ENCODE data around the gene PTPRZ1.

The PTPRZ1 gene

DNA sequence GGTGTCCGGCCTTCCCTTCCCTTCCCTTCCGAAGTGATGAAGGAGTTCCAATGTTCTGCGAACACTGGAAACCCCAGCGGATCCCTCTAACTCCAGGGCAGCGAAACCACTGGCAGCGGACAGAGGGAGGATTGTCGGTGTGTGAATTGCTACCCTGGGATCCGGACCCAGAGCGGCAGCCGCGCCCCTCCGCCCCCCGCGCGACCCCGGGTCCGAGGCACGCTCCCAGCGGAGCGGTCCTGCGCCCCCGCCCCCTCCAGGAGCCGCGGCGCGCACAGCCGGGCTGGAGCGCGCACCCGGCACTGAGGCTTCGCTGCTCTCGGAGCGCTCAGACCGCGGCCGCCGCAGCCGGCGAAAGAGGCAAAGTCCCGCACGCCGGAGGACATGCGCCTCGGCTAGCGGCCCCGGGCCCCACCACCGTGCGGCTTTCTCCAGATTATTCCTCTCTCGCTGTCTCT is at the start of gene PTPRZ1:
PTPRZ1 (plus strand) TSS at position 331 of the 458 bp plus-strand sequence. CDS start 339 bp downstream, outside the sequence.
- DNase-seq (ENCODE audit: low read depth in 2 of 2) = no peak

DNA sequence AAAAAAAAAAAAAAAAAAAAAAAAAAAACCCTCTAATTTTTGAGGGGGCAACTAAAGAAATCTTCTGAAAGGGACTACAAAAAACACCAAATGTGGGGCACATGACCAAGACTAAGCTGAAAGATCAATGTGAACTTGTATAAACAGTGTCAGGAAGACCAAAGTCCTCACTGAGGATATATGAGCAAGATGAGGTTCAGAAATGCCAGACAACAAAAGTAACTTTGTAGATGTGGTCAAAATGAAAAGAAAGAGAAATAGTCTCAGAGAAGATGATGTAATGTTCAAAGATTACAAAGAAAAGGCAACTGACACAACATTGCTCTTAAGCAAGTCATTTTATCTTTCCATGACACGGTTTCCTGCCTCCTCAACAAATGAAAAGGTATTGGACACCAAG is 48.7 kb upstream of the PTPRZ1 start:
- no peak for DNase-seq (ENCODE audit: low read depth in 2 of 2)

DNA sequence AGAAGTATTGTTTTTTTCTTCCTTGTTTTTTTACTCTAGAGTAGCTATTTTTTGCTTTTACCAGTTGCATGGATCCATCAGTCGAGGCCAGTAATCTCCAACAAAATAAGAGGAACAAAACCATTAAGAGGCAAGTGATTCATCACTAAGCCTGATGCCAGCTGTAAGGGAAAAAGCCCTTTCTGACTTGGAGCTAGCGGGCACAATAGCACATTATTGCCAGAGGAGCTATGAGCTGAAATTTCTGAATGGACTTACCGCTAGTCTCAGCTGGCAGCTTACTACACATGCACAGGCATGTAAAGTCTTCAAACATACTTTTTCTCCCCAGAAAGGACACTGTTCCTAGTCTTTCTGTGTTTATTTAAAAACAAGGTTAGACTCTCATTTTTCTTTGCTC is 41.6 kb upstream of the PTPRZ1 start:
- DNase-seq (ENCODE audit: low read depth in 2 of 2) = no peak

DNA sequence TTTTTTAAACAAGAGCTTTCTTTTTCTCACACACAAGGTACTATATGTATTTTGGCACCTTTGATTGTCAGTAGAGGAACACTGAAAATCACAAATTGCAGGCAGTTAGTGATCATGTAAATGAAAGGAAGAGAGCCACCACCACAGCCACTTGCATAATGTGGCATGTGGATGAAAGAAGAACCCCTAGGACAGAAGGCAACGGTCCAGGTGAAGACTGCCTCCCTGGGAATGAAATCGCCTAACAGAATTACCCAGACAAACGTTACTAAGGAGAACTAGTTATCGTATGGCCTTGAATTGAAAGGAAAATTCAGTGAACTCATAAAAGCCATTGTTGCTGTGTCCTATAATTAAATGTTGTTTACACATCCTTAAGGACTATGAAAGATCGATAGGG is 41.2 kb upstream of the PTPRZ1 start:
- no peak for DNase-seq (ENCODE audit: low read depth in 2 of 2)

DNA sequence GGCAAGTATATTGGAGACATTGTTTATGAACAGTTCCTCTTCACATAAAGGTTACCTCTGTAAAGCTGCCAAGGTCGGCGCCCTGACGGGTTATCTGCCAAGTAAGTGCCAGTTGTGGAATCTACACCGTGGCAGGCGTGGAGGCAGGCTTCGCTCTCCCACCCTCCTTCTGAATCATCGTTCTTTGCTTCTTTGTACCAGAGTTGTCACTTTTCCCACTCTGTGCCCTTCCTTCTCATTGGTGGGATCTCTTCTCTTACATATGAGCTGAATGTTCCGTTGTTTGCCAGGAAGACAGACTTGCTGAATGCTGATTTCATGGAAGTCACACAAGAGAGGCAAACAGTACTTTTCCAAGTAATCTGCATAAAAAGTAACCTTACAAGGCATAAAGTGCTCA is 40.6 kb upstream of the PTPRZ1 start:
- DNase-seq (ENCODE audit: low read depth in 2 of 2) = no peak

DNA sequence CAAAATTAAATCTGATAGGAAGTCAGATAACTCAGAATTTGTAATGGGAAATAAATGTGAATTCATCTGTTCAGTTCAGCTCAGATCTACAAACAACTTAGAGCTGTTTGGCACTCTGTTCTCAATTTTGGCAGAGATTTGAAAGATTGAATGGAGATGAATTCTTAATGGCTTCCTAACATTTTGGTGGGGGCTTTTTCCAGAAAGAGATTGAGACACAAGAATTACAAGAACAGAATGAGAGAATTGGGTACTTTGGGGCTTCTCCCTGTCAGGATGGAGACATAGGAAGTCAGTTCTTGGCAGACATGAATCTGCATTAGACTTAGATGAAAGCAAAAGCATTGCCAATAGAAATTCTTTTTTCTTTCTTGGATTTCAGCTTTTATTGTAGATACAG is 39.0 kb upstream of the PTPRZ1 start:
- no peak for DNase-seq (ENCODE audit: low read depth in 2 of 2)

DNA sequence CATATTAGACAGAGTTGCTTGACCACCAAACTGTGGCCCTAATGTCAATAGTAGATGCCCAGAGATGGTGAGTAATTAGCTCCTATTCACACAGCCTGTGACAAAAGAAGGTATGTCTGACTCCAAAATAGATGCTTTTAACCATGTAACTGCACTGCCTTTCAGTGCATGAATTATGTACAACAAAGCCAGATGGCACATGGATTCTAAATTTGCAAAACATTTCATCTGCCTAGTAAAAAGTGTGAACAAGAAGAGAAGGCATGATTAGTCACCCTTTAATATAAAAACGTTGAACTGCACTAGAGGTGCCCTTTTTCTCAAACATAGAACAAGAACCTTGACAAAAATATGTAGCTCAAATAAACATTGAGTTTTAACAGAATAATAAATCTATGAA is 35.5 kb upstream of the PTPRZ1 start:
- no peak for DNase-seq (ENCODE audit: low read depth in 2 of 2)

DNA sequence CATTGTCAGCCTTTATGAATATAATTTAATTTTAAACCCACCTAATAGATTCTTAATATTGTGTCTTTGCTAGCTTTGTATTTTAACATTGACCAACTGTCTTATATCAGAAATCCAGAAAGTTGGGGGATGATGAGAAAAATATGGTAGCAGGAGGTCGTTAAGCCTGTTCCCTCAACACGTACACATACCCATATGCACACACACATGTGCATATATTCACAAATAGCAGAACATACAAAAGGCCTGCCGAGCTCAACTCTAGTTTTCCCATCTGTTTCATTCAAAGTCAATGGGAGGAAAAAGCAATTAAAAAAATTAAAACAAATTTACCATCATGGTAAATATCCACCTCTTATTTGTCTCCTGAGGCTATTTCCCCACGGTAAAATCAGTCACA is 25.9 kb upstream of the PTPRZ1 start:
- DNase-seq (ENCODE audit: low read depth in 2 of 2) = no peak

DNA sequence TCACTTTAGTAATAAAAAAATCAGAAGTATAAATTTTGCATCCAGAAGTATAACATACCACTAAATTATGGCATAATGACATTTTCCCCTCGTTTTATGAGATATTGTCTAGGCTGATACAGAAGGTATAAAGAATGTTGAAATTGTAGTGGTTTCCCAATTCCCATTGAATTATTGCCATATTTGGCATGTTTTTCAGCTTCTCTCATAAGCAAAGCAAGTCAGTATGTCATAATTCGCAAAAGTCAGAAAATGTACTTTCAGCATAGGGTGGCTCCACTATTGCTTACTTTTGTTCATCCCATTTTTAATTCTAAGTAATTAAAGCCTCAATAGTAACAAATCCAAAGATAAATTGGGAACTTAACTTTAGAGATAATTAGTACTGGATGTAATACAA is 19.7 kb upstream of the PTPRZ1 start:
- no peak for DNase-seq (ENCODE audit: low read depth in 2 of 2)

DNA sequence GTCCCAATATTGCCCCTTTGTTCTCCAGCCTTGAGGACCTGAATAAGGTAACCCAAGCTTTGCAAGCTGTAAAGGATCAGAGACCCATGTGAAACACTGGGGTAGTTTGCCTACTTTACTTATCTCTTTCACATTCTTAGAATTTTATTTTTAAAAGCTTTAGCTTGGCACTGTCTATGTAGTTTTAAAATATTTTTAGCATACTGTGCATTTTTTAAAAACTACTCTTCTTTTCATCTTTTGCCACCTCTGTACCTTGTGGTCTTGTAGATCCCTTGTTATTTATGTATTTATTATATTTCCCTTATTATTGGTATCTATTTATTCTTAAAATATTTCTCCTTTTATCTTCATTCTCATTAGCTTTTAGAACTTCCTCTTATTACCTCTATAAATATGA is 12.0 kb upstream of the PTPRZ1 start:
- DNase-seq (ENCODE audit: low read depth in 2 of 2) = no peak

DNA sequence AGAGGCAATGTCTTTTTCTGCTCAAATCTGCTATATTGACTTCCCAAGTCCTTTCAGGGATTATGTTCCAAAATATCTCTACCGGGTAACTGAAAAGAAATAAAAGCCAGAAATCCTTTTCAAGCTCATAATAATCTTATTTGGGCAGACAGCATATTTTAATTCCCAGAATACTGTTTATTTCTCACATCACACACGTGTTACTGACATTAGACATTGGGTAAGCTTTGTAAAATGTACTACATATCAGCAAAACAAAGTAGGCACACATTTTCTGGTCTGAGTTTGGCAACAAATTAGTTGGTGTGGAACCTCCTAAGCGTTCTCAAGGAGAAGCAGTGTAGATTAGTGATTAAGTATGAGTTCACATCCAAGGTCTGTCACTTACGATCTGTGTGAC is 10.4 kb upstream of the PTPRZ1 start:
- no peak for DNase-seq (ENCODE audit: low read depth in 2 of 2)

DNA sequence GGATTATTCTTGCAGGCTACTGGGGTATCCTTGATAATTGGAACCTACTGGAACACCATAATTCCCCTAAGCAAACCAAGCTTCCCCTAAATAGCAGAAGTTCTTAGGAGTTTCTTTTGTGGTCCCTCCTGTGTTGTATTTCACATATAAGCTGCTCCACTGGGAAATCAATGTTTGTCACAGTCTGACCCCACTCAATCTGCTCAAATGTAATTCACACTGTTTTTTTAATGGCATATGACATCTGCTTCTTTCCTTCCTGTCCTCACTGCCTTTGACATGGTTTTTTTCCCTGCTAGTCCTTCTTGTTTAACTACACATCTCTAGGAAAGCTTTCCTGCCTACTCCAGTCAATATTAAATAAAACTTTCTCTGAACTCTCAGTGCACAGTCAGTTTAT is 1.8 kb upstream of the PTPRZ1 start:
- no peak for DNase-seq (ENCODE audit: low read depth in 2 of 2)

DNA sequence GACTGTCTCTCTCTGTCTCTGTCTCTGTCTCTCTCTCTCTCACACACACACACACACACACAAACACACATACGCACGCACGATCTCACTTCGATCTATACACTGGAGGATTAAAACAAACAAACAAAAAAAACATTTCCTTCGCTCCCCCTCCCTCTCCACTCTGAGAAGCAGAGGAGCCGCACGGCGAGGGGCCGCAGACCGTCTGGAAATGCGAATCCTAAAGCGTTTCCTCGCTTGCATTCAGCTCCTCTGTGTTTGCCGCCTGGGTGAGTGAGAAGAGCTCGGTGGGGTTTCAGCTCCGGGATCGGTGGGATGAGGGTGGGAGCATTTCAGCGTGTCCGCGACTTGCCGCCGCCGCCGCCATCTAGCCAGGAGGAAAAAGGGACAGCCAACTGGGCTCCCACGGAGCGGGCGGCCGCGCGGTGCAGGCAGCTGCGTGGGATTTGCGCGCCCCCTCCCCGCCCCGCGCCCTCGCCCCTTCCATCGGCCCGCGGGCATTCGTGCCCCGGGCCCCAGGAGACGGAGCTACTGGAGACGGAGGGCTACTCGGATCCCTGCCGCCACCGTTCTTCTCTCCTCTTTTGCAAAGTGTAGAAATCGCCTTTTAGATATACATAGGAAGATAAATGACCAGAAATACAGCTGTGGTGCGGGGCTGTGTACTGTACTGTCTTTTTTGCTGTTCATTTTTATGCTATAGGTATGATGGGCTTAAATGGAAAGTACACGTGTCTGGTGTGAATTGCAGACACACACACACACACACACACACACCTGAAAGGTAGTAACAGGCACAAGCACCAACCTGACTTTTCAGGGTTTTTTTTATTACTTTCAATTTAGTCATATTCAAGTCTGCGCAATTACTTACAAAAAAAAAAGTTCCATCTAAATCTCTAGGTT is 581 bp downstream of the PTPRZ1 start:
- DNase-seq (ENCODE audit: low read depth in 2 of 2) = no peak

DNA sequence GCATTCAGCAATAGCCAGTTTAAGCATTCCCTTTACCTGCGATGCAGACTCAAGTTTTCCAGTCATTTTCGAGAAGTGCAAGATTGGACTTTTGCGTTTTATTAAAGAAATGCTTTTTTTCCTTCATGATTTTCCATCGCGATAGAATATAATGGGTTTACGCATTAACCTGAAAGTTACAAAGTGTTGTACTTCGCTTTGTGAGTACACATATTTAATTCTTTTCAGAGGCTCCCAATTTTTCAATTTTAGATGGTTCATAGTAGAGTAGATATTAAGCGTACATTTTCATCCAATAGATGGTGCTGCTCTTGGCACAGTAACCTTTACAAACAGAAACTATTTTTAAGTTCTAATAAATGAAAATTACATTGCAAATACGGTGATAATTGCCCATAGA is 1.3 kb downstream of the PTPRZ1 start:
- no peak for DNase-seq (ENCODE audit: low read depth in 2 of 2)

DNA sequence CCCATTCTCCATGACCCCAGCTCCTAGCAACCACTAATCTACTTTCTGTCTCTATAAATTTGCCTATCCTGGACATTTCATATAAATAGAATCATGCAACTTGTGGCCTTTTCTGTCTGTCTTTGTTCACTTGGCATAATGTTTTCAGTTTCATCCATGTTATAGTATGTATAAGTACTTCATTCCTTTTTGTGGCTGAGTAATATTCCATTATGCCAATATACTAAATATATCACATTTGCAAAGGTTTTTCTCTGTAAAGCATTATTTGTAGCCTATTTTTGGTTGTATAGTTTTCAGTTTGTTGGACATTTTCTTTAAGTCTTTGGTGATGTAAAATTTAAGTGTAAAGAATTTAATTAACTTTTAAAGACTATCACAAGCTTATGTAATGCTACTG is 2.2 kb downstream of the PTPRZ1 start:
- DNase-seq (ENCODE audit: low read depth in 2 of 2) = no peak

DNA sequence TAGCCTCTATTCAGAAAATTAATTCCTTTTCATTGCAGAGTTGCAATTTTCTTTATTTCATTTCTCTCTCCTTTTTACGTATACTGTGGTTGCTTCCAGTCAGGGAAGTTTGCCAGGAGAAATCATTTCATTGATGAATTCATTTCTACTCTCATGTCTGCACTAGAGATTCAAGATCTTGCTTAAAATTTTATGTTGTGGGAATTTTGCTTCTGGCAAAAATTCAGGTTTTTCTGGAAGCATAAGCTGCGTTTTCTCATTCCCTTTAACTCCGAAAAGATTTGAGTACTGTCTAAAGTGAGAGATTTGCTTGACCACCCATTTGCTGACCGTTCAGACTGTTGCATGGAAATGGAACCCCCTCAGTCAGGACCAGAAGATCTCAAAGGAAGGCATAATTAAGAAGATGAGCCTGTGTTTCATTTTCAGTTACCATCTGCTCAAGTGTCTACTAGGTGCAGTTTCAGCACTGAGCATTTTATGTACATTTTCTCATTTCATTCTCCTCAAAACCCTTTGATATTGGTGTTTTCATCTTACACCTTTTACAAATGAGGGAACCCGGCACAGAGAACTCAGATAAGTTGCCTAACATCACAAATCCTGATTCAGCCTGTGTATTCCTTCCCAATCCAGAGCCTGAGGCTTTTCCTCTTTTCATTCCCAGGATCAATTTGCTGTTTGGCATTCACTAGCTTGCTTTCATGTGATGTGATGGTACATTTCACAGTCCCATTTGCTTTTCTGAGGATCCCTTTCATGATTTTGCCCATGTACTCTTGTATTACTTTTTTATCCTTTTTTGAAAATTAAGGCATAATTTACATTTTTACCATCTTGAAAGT is 3.9 kb downstream of the PTPRZ1 start:
- DNase-seq (ENCODE audit: low read depth in 2 of 2) = no peak

DNA sequence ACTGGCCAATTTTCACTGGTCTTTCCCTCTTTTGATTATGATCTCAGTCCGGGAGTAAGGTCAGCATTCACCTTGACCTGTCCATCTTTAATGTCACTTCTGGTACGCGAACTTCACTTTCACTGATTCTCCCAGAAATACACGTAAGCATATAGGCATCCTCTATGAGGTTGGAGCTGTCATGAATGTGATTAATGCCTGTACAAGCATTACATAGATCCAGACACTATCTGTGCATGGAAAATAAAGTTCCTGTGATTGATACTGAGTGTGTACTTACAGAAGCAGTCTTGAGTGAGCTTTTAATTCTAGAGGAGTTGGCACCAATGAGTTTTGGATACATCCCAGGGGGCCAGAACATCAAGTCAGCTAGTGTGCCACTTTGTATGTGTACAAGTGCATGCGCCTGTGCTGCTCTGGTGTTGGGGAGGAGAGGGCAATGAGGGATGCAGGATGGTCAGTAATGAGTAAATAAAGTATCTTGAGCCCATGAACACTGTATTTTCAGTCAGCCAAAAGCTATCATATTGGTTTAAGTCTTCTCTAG is 6.0 kb downstream of the PTPRZ1 start:
- no peak for DNase-seq (ENCODE audit: low read depth in 2 of 2)

DNA sequence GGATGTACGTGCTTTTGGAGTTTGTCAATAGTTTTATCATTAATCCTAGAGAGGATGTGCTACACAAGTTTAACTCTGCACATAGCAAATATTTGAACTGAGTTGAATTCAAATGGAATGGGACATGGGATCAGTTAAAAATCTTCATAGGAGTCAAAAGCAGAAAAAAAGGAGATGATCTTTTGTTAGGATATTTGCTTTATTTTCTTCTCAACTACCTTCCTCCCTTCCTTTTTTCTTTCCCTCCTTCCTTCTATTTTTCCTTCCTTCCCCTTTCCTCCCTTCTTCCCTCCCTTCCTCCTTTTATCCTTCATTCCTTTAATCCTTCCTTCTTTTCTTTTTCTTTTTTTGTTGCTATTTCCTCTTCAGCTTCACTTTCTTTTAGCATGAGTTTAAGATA is 6.6 kb downstream of the PTPRZ1 start:
- DNase-seq (ENCODE audit: low read depth in 2 of 2) = no peak

DNA sequence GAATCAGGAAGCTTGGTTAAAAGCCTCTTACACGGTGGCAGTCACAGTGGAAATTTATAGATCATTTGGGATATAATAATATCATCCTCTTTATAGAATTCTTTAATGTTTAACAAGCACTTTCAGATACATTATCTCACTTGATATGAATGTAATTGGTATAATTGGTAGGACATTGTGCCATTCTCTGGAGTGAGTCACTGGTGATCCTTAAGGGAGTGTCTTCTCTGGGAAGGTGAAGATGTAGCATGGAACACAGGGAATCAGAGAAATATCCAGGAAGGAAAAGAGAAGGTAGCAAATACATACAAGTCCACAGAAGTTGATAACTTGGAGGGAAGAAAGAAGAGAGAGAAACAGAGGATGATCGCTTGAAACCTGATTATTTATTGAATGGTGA is 9.8 kb downstream of the PTPRZ1 start:
- no peak for DNase-seq (ENCODE audit: low read depth in 2 of 2)

DNA sequence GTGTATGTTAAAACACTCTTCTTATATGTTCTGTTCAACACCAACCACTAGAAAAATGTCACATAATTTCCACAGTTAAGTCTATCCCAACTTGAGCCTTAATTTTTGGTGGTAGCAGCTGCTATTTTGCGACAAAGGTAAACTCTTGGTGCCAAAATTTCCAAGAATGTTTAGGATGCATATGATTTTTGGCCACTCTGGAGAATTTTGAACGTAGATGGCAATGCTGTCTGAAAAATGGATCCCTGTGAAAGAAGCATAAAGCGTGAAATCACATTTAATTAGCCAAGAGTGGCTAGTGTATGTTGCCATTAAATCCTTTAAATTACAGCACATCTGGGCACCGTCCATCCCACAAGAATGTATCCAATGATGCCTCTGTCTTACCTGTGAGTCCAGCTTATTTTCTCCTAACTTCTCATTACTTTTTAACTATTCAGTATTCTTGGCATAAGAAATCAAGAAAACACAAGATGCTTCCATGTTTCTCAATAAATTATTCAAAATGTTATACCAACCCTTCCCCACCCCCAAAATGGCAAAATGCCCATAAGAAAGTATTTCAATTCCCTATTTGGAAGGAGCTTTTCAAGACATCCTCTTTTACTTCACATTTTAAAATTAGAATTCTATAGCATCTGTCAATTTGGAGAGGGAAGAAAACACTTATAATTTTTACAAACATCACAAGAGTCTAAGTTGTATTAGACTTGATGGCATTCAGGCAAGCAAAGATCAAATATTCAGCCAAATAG is 12.4 kb downstream of the PTPRZ1 start:
- no peak for DNase-seq (ENCODE audit: low read depth in 2 of 2)

DNA sequence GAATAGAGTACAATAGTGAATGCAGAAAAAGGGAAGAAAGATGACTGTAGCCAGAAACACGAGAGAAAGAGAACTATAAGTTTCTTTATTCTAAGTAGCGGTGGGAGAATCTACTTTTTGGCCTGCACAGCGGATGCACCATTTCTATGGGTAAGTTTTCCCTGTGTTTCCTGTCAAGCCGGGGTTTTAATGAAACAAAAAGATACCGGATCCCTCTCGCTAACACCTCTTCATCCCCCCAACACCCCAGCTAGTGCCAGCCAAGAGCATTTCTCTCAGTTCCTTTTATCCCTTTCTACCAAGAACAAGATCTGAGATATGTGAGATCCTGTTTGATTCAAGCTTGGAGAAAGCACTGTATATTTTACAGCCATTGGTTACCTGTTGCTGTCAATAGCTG is 14.7 kb downstream of the PTPRZ1 start:
- DNase-seq (ENCODE audit: low read depth in 2 of 2) = no peak

DNA sequence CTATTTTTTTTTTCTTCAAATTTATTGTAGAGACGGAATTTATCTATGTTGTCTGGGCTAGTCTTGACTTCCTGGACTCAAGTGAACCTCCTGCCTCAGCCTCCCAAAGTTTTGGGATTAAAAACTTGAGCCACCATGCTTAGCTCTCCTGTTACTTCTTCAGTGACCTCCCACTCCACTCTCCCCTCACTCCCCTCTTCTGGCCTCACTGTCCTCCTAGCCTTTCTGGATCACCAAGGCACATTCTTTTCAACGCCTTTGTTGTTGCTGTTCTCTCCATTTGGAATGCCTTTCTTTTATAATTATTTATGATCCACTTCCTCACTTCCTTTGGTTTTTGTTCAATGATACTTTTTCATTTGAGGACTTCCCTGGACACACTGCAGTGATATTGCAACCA is 17.9 kb downstream of the PTPRZ1 start:
- DNase-seq (ENCODE audit: low read depth in 2 of 2) = no peak

Data from stimulated activated CD8-positive, alpha-beta memory T cell treated with anti-CD3 and anti-CD28 coated beads, Interleukin-2, amount 100 ng/mL, for 48 hours (primary cell).